Measurements from ENCODE around the gene CHRM5.
A peak's percentile ranks its signal among the peaks of the same experiment; 100 is the strongest.

CHRM5 gene

DNA sequence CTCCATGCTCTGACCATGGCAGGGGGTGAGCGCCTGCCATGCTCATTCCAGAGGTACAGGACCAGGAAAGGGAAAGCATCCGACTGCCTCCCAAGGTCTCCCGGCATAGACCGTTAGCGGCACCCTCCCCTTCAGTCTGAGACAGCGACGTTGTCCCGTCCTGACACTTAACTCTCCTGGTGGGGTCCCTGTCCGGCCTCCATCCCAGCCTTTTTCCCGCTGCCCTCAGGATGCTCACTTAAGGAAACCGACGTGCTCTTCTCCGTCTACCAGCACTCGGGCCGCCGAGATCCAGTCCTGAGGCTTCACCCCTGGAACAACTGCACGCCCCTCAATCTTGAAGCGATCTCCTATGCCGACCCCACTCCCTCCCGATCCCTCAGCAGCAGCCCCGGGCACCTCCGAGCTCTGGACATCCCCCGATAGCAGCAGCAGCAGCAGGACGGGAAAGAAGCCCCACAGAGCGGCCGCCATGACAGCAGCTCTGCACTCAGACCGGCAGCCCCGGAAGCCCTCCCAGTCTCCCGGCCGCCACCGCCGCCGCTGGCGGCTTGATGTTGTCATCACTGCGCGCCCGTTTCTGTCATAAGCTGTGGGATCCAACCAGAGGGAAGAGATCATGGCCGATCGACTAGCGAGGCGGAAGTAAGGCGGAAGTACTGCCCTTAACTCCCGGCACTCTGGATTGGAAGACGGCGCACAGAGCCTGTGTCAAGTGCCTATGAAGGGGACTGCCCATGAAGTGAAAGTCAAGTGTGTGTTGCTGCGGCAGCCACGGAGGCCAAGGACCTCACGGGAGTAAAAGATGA is 133.3 kb downstream of the CHRM5 start, which contains the start of the genes EMC7 and PGBD4:
EMC7 (minus strand) TSS at position 497 of the 809 bp plus-strand sequence; CDS start at position 474, 23 bp downstream.
PGBD4 (plus strand) TSS at position 718 of the 809 bp plus-strand sequence. CDS start 449 bp downstream, outside the sequence.
- H3K27me3 ChIP-seq (ENCODE audit: insufficient read depth, low read length) = no peaks in the 10 kb centered on the region
- peak within 1 kb of the TSS; percentile 83 for H3K4me3 ChIP-seq (ENCODE audit: low read length)
- H3K9ac ChIP-seq (ENCODE audit: low read depth, low read length) = peak within 1 kb of the TSS; percentile 80
- no peaks in the 10 kb centered on the region for H3K36me3 ChIP-seq (ENCODE audit: insufficient read depth, low read length)
- no peak within 1 kb of the TSS; the same call in 1 of the 2 replicates for H3K27ac ChIP-seq (ENCODE audit: low read depth, low read length)
- peaks cover 4% of the 10 kb centered on the region; the same call in 1 of the 2 replicates for H3K4me1 ChIP-seq (ENCODE audit: insufficient read depth, low read length)
- WGBS = under 1% methylated on average over 48 of the region's 48 CpGs
- no peaks in the 10 kb centered on the region for H3K9me3 ChIP-seq (ENCODE audit: insufficient read depth, low read depth, low read length)

DNA sequence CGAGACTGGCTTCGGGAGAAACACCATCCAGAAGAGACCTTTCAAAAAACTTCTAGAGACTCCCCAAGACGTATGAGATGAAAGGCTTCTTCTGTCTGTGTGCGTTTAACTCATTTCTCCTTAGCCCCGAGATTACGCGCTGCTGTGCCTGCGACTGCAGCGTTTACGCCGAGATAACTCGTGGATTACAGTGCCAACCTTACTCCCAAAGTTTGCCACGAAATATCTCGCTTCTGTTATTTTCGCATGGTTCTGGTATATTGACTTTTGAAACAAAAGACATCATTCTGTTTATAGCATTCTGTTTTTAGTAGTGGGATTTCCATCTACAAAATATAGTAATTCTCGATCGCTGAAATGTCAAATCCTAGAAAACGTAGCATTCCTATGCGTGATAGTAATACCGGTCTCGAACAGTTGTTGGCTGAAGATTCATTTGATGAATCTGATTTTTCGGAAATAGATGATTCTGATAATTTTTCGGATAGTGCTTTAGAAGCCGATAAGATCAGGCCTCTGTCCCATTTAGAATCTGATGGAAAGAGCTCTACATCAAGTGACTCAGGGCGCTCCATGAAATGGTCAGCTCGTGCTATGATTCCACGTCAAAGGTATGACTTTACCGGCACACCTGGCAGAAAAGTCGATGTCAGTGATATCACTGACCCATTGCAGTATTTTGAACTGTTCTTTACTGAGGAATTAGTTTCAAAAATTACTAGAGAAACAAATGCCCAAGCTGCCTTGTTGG is 134.1 kb downstream of the CHRM5 start:
- Histone ChIP-seq H3K4me3 (ENCODE audit: low read length) (peak overlapping the region; percentile 83), H3K27ac (ENCODE audit: low read depth, low read length) (no peak overlapping the region), H3K27me3 (ENCODE audit: insufficient read depth, low read length) (no peaks in the 10 kb centered on the region), H3K4me1 (ENCODE audit: insufficient read depth, low read length) (peaks cover 4% of the 10 kb centered on the region; the same call in 1 of the 2 replicates), H3K9ac (ENCODE audit: low read depth, low read length) (peak overlapping the region; percentile 57; the same call in 1 of the 2 replicates), H3K36me3 (ENCODE audit: insufficient read depth, low read length) (no peaks in the 10 kb centered on the region), H3K9me3 (ENCODE audit: insufficient read depth, low read depth, low read length) (no peaks in the 10 kb centered on the region)
- WGBS = 34% methylated on average over 28 of the region's 29 CpGs

DNA sequence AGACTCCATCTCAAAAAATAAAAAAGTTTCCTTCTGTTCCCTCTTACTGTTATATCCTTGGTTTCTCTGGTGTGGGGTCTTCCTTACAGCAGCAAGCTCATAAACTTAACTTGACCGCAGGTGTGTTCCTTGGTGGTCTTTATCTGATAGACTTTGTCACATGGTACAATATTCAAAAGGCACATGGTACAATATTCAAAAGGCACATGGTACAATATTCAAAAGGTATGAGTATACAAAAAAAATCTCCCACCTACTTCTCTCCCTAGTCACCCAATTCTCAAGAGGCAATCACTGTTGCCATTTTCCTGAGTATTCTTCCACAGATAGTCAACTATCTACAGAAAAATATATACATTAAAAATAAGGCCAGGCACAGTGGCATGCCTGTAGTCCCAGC is 138.1 kb downstream of the CHRM5 start:
- 100% methylated on average over 1 of the region's 1 CpG for WGBS
- Histone ChIP-seq H3K27ac (ENCODE audit: low read depth, low read length) (no peak overlapping the region), H3K9ac (ENCODE audit: low read depth, low read length) (no peak overlapping the region), H3K4me1 (ENCODE audit: insufficient read depth, low read length) (0 out of 2 replicates have a peak, but pooled peaks cover 4% of the 10 kb centered on the region), H3K27me3 (ENCODE audit: insufficient read depth, low read length) (no peaks in the 10 kb centered on the region), H3K4me3 (ENCODE audit: low read length) (no peak overlapping the region), H3K36me3 (ENCODE audit: insufficient read depth, low read length) (no peaks in the 10 kb centered on the region), H3K9me3 (ENCODE audit: insufficient read depth, low read depth, low read length) (no peaks in the 10 kb centered on the region)

DNA sequence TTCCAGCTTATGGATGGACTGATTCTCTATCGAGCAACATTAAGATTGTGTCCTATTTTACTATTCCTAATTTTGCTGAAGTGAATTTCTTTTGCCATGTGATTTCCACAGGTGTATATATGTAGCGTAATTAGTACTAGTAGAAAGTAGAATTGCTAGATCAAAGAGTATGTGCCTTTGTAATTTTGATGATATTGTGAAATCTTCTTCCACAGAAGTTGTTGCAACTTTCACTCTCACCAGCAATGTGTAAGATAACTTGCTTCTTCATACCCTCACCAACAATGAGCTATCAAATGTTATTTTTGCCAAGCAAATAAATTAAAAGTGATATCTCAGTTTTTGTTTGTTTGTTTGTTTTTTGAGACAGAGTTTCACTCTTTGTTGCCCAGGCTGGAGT is 139.0 kb downstream of the CHRM5 start:
- Histone ChIP-seq H3K4me3 (ENCODE audit: low read length) (no peak overlapping the region), H3K27ac (ENCODE audit: low read depth, low read length) (no peak overlapping the region), H3K9me3 (ENCODE audit: insufficient read depth, low read depth, low read length) (no peaks in the 10 kb centered on the region), H3K4me1 (ENCODE audit: insufficient read depth, low read length) (0 out of 2 replicates have a peak, but pooled peaks cover 4% of the 10 kb centered on the region), H3K27me3 (ENCODE audit: insufficient read depth, low read length) (no peaks in the 10 kb centered on the region), H3K9ac (ENCODE audit: low read depth, low read length) (no peak overlapping the region), H3K36me3 (ENCODE audit: insufficient read depth, low read length) (no peaks in the 10 kb centered on the region)
- 97% methylated on average over 2 of the region's 2 CpGs for WGBS

DNA sequence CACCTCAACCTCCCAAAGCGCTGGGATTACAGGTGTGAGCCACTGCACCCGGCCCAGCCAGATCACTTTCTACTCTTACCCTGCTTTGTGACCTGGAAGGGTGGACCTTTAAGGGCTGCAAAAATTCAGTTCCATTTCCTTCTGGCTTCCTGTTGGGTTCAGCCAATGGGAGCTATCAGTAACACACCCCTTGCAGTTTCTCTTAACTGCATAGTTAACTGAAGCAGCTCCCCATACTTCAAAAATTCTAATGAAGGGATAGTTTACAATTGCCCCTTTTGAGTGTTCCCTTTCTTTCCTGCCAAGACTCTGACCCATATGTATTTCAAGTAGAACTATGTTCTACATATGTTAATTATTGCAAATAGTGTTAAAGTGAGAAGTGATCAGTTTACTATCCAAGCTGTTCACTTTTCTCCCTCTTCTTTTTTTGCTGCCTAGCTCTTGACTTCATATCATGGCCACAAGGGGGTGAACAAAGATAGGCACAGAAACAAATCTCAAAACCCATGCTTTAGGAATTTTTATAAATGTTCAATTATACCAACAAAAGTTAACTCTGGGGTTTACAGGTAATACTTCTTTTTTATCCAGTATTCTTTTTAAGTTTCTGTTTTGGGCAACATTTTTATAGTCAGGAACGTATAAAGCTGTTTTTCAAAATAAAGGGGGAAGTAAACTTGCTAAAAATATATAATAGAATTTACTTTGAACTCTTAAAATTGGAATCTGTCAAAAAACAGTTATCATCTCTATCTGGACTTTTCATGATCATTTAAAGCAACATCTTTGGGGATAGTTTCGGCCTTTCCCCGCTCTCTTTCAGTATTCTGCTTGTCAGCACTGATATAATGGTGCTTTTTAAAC is 141.7 kb downstream of the CHRM5 start:
- Histone ChIP-seq H3K4me3 (ENCODE audit: low read length) (no peak overlapping the region), H3K4me1 (ENCODE audit: insufficient read depth, low read length) (no peaks in the 10 kb centered on the region), H3K27ac (ENCODE audit: low read depth, low read length) (no peak overlapping the region), H3K9ac (ENCODE audit: low read depth, low read length) (no peak overlapping the region), H3K27me3 (ENCODE audit: insufficient read depth, low read length) (no peaks in the 10 kb centered on the region), H3K36me3 (ENCODE audit: insufficient read depth, low read length) (no peaks in the 10 kb centered on the region), H3K9me3 (ENCODE audit: insufficient read depth, low read depth, low read length) (no peaks in the 10 kb centered on the region)
- WGBS = 88% methylated on average over 4 of the region's 5 CpGs

DNA sequence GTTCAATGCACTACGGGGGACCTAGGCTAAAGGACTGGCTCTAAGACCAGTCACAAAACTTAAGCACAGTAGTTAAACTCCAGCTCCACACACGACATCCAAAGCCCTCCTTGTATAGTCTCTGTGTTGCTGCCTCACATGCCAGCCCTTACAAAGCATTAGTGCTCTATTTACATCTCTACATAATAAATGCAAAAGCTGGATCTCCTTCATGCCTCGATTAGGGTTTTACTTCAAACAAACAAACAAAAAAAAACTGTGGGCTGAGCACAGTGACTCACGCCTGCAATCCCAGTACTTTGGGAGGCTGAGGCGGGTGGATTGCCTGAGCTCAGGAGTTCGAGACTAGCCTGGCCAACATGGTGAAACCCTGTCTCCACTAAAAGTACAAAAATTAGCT is 143.2 kb downstream of the CHRM5 start:
- Histone ChIP-seq H3K36me3 (ENCODE audit: insufficient read depth, low read length) (no peaks in the 10 kb centered on the region), H3K9me3 (ENCODE audit: insufficient read depth, low read depth, low read length) (no peaks in the 10 kb centered on the region), H3K4me3 (ENCODE audit: low read length) (no peak overlapping the region), H3K9ac (ENCODE audit: low read depth, low read length) (no peak overlapping the region), H3K4me1 (ENCODE audit: insufficient read depth, low read length) (no peaks in the 10 kb centered on the region), H3K27me3 (ENCODE audit: insufficient read depth, low read length) (no peaks in the 10 kb centered on the region), H3K27ac (ENCODE audit: low read depth, low read length) (no peak overlapping the region)
- 70% methylated on average over 6 of the region's 6 CpGs for WGBS

DNA sequence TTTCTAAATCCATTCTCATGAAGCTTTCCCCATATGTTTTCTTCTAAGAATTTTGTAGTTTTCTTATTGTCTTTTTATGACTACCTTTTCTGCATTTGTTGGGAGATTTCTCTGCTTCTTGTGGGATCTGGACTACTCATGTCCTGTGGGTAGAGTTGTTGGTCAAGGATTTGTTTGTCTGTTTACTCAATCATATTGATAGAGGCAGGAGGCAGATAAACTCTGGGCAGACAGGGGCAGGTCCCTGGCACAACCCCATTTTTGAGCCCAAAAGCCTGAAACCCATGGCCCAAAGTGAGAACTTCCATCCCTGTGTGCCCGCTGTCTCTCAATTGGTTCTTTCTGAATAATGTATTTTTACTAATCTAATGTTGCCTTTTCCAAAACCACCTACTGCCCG is 145.9 kb downstream of the CHRM5 start:
- WGBS = no CpG with 5 or more reads among the region's 2 CpGs

DNA sequence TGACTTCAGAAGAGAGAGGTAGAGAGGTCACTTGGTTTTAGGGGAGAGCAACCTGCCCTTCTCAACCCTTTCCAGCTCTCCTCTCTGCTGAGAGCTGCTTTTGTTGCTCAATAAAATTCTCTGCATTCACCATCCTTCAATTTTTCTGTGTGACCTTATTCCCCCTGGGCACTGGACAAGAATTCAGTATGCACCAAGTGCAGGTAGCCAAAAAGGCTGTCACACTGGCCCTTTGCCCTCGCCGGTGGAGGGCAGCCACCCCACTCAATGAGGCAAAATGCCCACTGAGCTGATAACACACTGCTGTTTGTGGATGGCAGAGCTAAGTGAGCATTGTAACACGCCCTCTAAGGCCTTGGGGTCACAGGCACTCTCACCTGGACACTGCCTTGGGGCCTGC is 146.4 kb downstream of the CHRM5 start:
- Histone ChIP-seq H3K4me3 (ENCODE audit: low read length) (no peak overlapping the region), H3K27me3 (ENCODE audit: insufficient read depth, low read length) (no peaks in the 10 kb centered on the region), H3K4me1 (ENCODE audit: insufficient read depth, low read length) (no peaks in the 10 kb centered on the region), H3K9ac (ENCODE audit: low read depth, low read length) (no peak overlapping the region), H3K36me3 (ENCODE audit: insufficient read depth, low read length) (no peaks in the 10 kb centered on the region), H3K27ac (ENCODE audit: low read depth, low read length) (no peak overlapping the region), H3K9me3 (ENCODE audit: insufficient read depth, low read depth, low read length) (no peaks in the 10 kb centered on the region)
- WGBS = 90% methylated on average over 3 of the region's 3 CpGs

More for the DNA sequence above, 145.9 kb downstream of the CHRM5 start:
- no peaks in the 10 kb centered on the region for H3K36me3 ChIP-seq (ENCODE audit: insufficient read depth, low read length)
- H3K27me3 ChIP-seq (ENCODE audit: insufficient read depth, low read length) = no peaks in the 10 kb centered on the region
- H3K9me3 ChIP-seq (ENCODE audit: insufficient read depth, low read depth, low read length) = no peaks in the 10 kb centered on the region
- no peak overlapping the region for H3K9ac ChIP-seq (ENCODE audit: low read depth, low read length)
- no peak overlapping the region for H3K27ac ChIP-seq (ENCODE audit: low read depth, low read length)
- H3K4me3 ChIP-seq (ENCODE audit: low read length) = no peak overlapping the region
- no peaks in the 10 kb centered on the region for H3K4me1 ChIP-seq (ENCODE audit: insufficient read depth, low read length)

DNA sequence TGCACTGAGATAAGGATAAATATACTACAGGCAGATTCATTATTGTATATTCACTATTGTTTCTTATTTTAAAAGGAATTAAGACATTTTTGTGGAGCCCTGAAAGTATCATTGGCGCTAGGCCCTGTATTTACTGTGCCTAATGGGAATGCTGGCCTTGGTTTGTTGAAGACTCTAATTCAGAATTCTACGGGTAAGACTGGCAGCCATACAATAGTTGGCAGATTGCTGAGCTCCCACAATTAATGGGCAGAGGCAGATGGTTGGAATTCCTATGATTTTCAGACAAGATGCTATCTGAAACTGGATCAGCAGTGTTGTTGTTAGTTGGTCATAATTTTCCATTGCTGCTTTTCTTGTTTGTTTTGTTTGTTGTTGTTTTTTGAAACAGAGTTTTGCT is 148.3 kb downstream of the CHRM5 start:
- H3K36me3 ChIP-seq (ENCODE audit: insufficient read depth, low read length) = no peaks in the 10 kb centered on the region
- H3K9ac ChIP-seq (ENCODE audit: low read depth, low read length) = no peak overlapping the region
- no peaks in the 10 kb centered on the region for H3K27me3 ChIP-seq (ENCODE audit: insufficient read depth, low read length)
- no peaks in the 10 kb centered on the region for H3K9me3 ChIP-seq (ENCODE audit: insufficient read depth, low read depth, low read length)
- H3K4me1 ChIP-seq (ENCODE audit: insufficient read depth, low read length) = no peaks in the 10 kb centered on the region
- 94% methylated on average over 2 of the region's 2 CpGs for WGBS
- H3K4me3 ChIP-seq (ENCODE audit: low read length) = no peak overlapping the region
- H3K27ac ChIP-seq (ENCODE audit: low read depth, low read length) = no peak overlapping the region

Data from HUES64 (cell line).